Measurements from ENCODE around the gene PPDPF.
"Not testable (repeated sequence)": the region's sequence is repeated elsewhere in the genome, so short reads cannot be mapped to it uniquely, and the experiment has no call there.

PPDPF gene

GRCh38 chr20:63500151-63500901, 20.2 kb upstream of the PPDPF start:
- DNase-seq (ENCODE audit: low read depth), result no peak

GRCh38 chr20:63500902-63501817, 19.4 kb upstream of the PPDPF start:
- DNase-seq (ENCODE audit: low read depth), result no peak

GRCh38 chr20:63501818-63502670, 18.5 kb upstream of the PPDPF start:
- no peak for DNase-seq (ENCODE audit: low read depth)

GRCh38 chr20:63502671-63503172, 17.8 kb upstream of the PPDPF start:
- DNase-seq (ENCODE audit: low read depth), result no peak

- DNase-seq (ENCODE audit: low read depth), result no peak
These were observed 17.0 kb upstream of the PPDPF start for GRCh38 chr20:63503524-63503923.

GRCh38 chr20:63504642-63505041, 15.9 kb upstream of the PPDPF start:
- no peak for DNase-seq (ENCODE audit: low read depth)

- no peak for DNase-seq (ENCODE audit: low read depth)
These were observed 15.3 kb upstream of the PPDPF start for GRCh38 chr20:63505281-63505680.

- DNase-seq (ENCODE audit: low read depth), result no peak
These were observed 14.8 kb upstream of the PPDPF start for GRCh38 chr20:63505723-63506122.

- no peak for DNase-seq (ENCODE audit: low read depth)
These were observed 13.4 kb upstream of the PPDPF start for GRCh38 chr20:63507083-63507743.

- DNase-seq (ENCODE audit: low read depth), result no peak
These were observed 12.3 kb upstream of the PPDPF start for GRCh38 chr20:63508072-63508768.

GRCh38 chr20:63509088-63509564, 11.4 kb upstream of the PPDPF start:
- no peak for DNase-seq (ENCODE audit: low read depth)

- DNase-seq (ENCODE audit: low read depth), result no peak
These were observed 7.4 kb upstream of the PPDPF start for GRCh38 chr20:63513207-63513606.

- not testable (repeated sequence) for DNase-seq (ENCODE audit: low read depth)
These were observed 6.0 kb upstream of the PPDPF start for GRCh38 chr20:63514520-63514919.

GRCh38 chr20:63517376-63518309, 2.9 kb upstream of the PPDPF start:
- DNase-seq (ENCODE audit: low read depth), result no peak

- no peak for DNase-seq (ENCODE audit: low read depth)
These were observed 2.2 kb upstream of the PPDPF start for GRCh38 chr20:63518351-63518861.

GRCh38 chr20:63518946-63519667, 1.5 kb upstream of the PPDPF start:
- DNase-seq (ENCODE audit: low read depth), result no peak

GRCh38 chr20:63519668-63520503, 679 bp upstream of the PPDPF start:
- peak; percentile 43 for DNase-seq (ENCODE audit: low read depth)

Measured in T follicular helper cell (primary cell).